ENCODE measurements around the gene GNA14. TPM values are rescaled to one million over a fixed set of nuclear protein-coding genes. Genes with fewer than 3 reads are reported as not detected.
A peak's percentile ranks its signal among the peaks of the same experiment; 100 is the strongest.

Gene GNA14
- total RNA-seq, 1 donor from 2014 or later: not detected

GRCh38 chr9:77651203-77651602 lies 3.1 kb upstream of the GNA14 start:
- H3K4me3 Mint-ChIP-seq (ENCODE audit: unreplicated experiment): no peak overlapping the region
- peaks cover 20% of the 10 kb centered on the region for H3K27me3 Mint-ChIP-seq (ENCODE audit: unreplicated experiment)
- TF ChIP-seq CTCF (IDR thresholded peaks at IDR 0.05): no peak
- DNase-seq (ENCODE audit: extremely low spot score, unreplicated experiment): no peak
- H3K9me3 Mint-ChIP-seq (ENCODE audit: unreplicated experiment): no peaks in the 10 kb centered on the region
- H3K4me1 Mint-ChIP-seq (ENCODE audit: unreplicated experiment): no peaks in the 10 kb centered on the region
- H3K27ac Mint-ChIP-seq (ENCODE audit: unreplicated experiment): no peak overlapping the region
- H3K36me3 Mint-ChIP-seq (ENCODE audit: unreplicated experiment): no peaks in the 10 kb centered on the region

GRCh38 chr9:77649109-77649812 lies 1.1 kb upstream of the GNA14 start:
- Mint-ChIP-seq H3K36me3 (ENCODE audit: unreplicated experiment) (no peaks in the 10 kb centered on the region), H3K27me3 (ENCODE audit: unreplicated experiment) (peaks cover 18% of the 10 kb centered on the region), H3K4me3 (ENCODE audit: unreplicated experiment) (no peak overlapping the region), H3K27ac (ENCODE audit: unreplicated experiment) (no peak overlapping the region), H3K9me3 (ENCODE audit: unreplicated experiment) (no peaks in the 10 kb centered on the region), H3K4me1 (ENCODE audit: unreplicated experiment) (no peaks in the 10 kb centered on the region)
- no peak for DNase-seq (ENCODE audit: extremely low spot score, unreplicated experiment)
- TF ChIP-seq CTCF (IDR thresholded peaks at IDR 0.05): peak; percentile 49

- TF ChIP-seq CTCF (IDR thresholded peaks at IDR 0.05): no peak
- Mint-ChIP-seq H3K36me3 (ENCODE audit: unreplicated experiment) (no peaks in the 10 kb centered on the region), H3K4me3 (ENCODE audit: unreplicated experiment) (no peak overlapping the region), H3K27ac (ENCODE audit: unreplicated experiment) (no peak overlapping the region), H3K4me1 (ENCODE audit: unreplicated experiment) (no peaks in the 10 kb centered on the region), H3K27me3 (ENCODE audit: unreplicated experiment) (peaks cover 9% of the 10 kb centered on the region), H3K9me3 (ENCODE audit: unreplicated experiment) (no peaks in the 10 kb centered on the region)
- DNase-seq (ENCODE audit: extremely low spot score, unreplicated experiment): no peak
These were observed 572 bp downstream of the GNA14 start for GRCh38 chr9:77647267-77648233.

- H3K27me3 Mint-ChIP-seq (ENCODE audit: unreplicated experiment): peaks cover 16% of the 10 kb centered on the region
- no peak overlapping the region for H3K4me3 Mint-ChIP-seq (ENCODE audit: unreplicated experiment)
- no peak for TF ChIP-seq CTCF (IDR thresholded peaks at IDR 0.05)
- DNase-seq (ENCODE audit: extremely low spot score, unreplicated experiment): no peak
- no peak overlapping the region for H3K27ac Mint-ChIP-seq (ENCODE audit: unreplicated experiment)
- peaks cover 2% of the 10 kb centered on the region for H3K4me1 Mint-ChIP-seq (ENCODE audit: unreplicated experiment)
- H3K36me3 Mint-ChIP-seq (ENCODE audit: unreplicated experiment): no peaks in the 10 kb centered on the region
- no peaks in the 10 kb centered on the region for H3K9me3 Mint-ChIP-seq (ENCODE audit: unreplicated experiment)
These were observed 4.3 kb downstream of the GNA14 start for GRCh38 chr9:77643871-77644270.
